ENCODE data around the gene TRNAU1AP.

- TF ChIP-seq CTCF (IDR thresholded peaks at IDR 0.05) (no peak), POLR2A (IDR thresholded peaks at IDR 0.05) (no peak)
These were observed 22.4 kb upstream of the TRNAU1AP start for GRCh38 chr1:28530456-28530855.
